ENCODE measurements around the gene SEMA3G.
A peak's percentile ranks its signal among the peaks of the same experiment; 100 is the strongest.

Gene SEMA3G

GRCh38 chr3:52428151-52429005 is 16.5 kb downstream of the SEMA3G start:
- H2AFZ ChIP-seq = no peak overlapping the region
- H3K27ac ChIP-seq = no peak overlapping the region
- no peak overlapping the region for H3K9ac ChIP-seq
- peak; percentile 77 for TF ChIP-seq CTCF (IDR thresholded peaks at IDR 0.05)
- H3K79me2 ChIP-seq = no peaks in the 10 kb centered on the region
- H3K4me1 ChIP-seq = no peaks in the 10 kb centered on the region
- no peaks in the 10 kb centered on the region for H3K9me3 ChIP-seq (ENCODE audit: control insufficient read depth, low read length)
- no peaks in the 10 kb centered on the region for H3K36me3 ChIP-seq (ENCODE audit: control insufficient read depth, insufficient read depth, low read length)
- no peaks in the 10 kb centered on the region for H3K27me3 ChIP-seq (ENCODE audit: control insufficient read depth, insufficient read depth, low read length)
- H3K4me2 ChIP-seq (ENCODE audit: low read length) = no peak overlapping the region
- H3K4me3 ChIP-seq (ENCODE audit: low read depth, low read length) = no peak overlapping the region

GRCh38 chr3:52423173-52423572 is 21.7 kb downstream of the SEMA3G start:
- Histone ChIP-seq H3K4me2 (ENCODE audit: low read length) (no peak overlapping the region), H2AFZ (no peak overlapping the region), H3K79me2 (no peaks in the 10 kb centered on the region), H3K27me3 (ENCODE audit: control insufficient read depth, insufficient read depth, low read length) (no peaks in the 10 kb centered on the region), H3K4me3 (ENCODE audit: low read depth, low read length) (no peak overlapping the region), H3K4me1 (no peaks in the 10 kb centered on the region), H3K9me3 (ENCODE audit: control insufficient read depth, low read length) (no peaks in the 10 kb centered on the region), H3K36me3 (ENCODE audit: control insufficient read depth, insufficient read depth, low read length) (no peaks in the 10 kb centered on the region), H3K27ac (no peak overlapping the region), H3K9ac (no peak overlapping the region)
- TF ChIP-seq CTCF (IDR thresholded peaks at IDR 0.05) = no peak

- H3K79me2 ChIP-seq = no peaks in the 10 kb centered on the region
- no peaks in the 10 kb centered on the region for H3K9me3 ChIP-seq (ENCODE audit: control insufficient read depth, low read length)
- no peak overlapping the region for H3K4me2 ChIP-seq (ENCODE audit: low read length)
- H2AFZ ChIP-seq = no peak overlapping the region
- H3K36me3 ChIP-seq (ENCODE audit: control insufficient read depth, insufficient read depth, low read length) = no peaks in the 10 kb centered on the region
- H3K27ac ChIP-seq = no peak overlapping the region
- H3K4me3 ChIP-seq (ENCODE audit: low read depth, low read length) = no peak overlapping the region
- no peaks in the 10 kb centered on the region for H3K27me3 ChIP-seq (ENCODE audit: control insufficient read depth, insufficient read depth, low read length)
- no peaks in the 10 kb centered on the region for H3K4me1 ChIP-seq
- TF ChIP-seq CTCF (IDR thresholded peaks at IDR 0.05) = no peak
- no peak overlapping the region for H3K9ac ChIP-seq
Measured at GRCh38 chr3:52422669-52423068, 22.2 kb downstream of the SEMA3G start.

GRCh38 chr3:52420388-52420787 is 24.5 kb downstream of the SEMA3G start:
- H3K36me3 ChIP-seq (ENCODE audit: control insufficient read depth, insufficient read depth, low read length) = no peaks in the 10 kb centered on the region
- no peak overlapping the region for H3K27ac ChIP-seq
- no peaks in the 10 kb centered on the region for H3K4me1 ChIP-seq
- no peak overlapping the region for H3K4me2 ChIP-seq (ENCODE audit: low read length)
- no peak overlapping the region for H3K4me3 ChIP-seq (ENCODE audit: low read depth, low read length)
- no peak overlapping the region for H2AFZ ChIP-seq
- no peak for TF ChIP-seq CTCF (IDR thresholded peaks at IDR 0.05)
- no peak overlapping the region for H3K9ac ChIP-seq
- no peaks in the 10 kb centered on the region for H3K79me2 ChIP-seq
- no peaks in the 10 kb centered on the region for H3K27me3 ChIP-seq (ENCODE audit: control insufficient read depth, insufficient read depth, low read length)
- H3K9me3 ChIP-seq (ENCODE audit: control insufficient read depth, low read length) = no peaks in the 10 kb centered on the region

- H3K4me2 ChIP-seq (ENCODE audit: low read length) = no peak overlapping the region
- peaks cover 2% of the 10 kb centered on the region for H3K79me2 ChIP-seq
- H3K9me3 ChIP-seq (ENCODE audit: control insufficient read depth, low read length) = no peaks in the 10 kb centered on the region
- no peak overlapping the region for H3K9ac ChIP-seq
- no peaks in the 10 kb centered on the region for H3K27me3 ChIP-seq (ENCODE audit: control insufficient read depth, insufficient read depth, low read length)
- H3K27ac ChIP-seq = no peak overlapping the region
- no peaks in the 10 kb centered on the region for H3K36me3 ChIP-seq (ENCODE audit: control insufficient read depth, insufficient read depth, low read length)
- no peak overlapping the region for H3K4me3 ChIP-seq (ENCODE audit: low read depth, low read length)
- no peak for TF ChIP-seq CTCF (IDR thresholded peaks at IDR 0.05)
- H3K4me1 ChIP-seq = peaks cover 11% of the 10 kb centered on the region
- no peak overlapping the region for H2AFZ ChIP-seq
Measured at GRCh38 chr3:52415800-52416199, 29.1 kb downstream of the SEMA3G start.
